Activated CD4-positive, alpha-beta T cell treated with anti-CD3 and anti-CD28 coated beads, Interleukin-2, amount 10 ng/mL, durations not matched to agents 7 days and 5 days (primary cell): ENCODE data around the gene LDLRAD3. TPM values are rescaled to one million over a fixed set of nuclear protein-coding genes. Genes with fewer than 3 reads are reported as not detected.
"Not testable (repeated sequence)": the region's sequence is repeated elsewhere in the genome, so short reads cannot be mapped to it uniquely, and the experiment has no call there.

ENCODE experiments used
- CTCF ChIA-PET: fragments of 350-600 bp; sonication (Branson Sonifier 250); formaldehyde crosslinking; loops from one replicate; lab custom pipeline; 2021; ENCODE audit warnings: antibody characterized with exemption; lab: Charles Lee
- POLR2A ChIA-PET: fragments of 350-600 bp; sonication (Branson Sonifier 250); formaldehyde crosslinking; loops from one replicate; lab custom pipeline; 2021; ENCODE audit warnings: antibody characterized with exemption; lab: Charles Lee
- DNase-seq: peaks from one replicate; pipeline ENCODE4 v3.0.0-alpha.2; 2020
- H3K27ac Mint-ChIP-seq: one replicate; pipeline ENCODE4 v1.8.0; 2021; ENCODE audit warnings: mild to moderate bottlenecking, moderate library complexity, mixed read lengths
- H3K27me3 Mint-ChIP-seq: one replicate; pipeline ENCODE4 v1.8.0; 2021; ENCODE audit warnings: mixed read lengths
- H3K36me3 Mint-ChIP-seq: one replicate; pipeline ENCODE4 v1.8.0; 2021; ENCODE audit warnings: low read depth, mixed read lengths
- H3K4me1 Mint-ChIP-seq: one replicate; pipeline ENCODE4 v1.8.0; 2021; ENCODE audit warnings: mixed read lengths
- H3K4me3 Mint-ChIP-seq: one replicate; pipeline ENCODE4 v1.8.0; 2021; ENCODE audit warnings: mild to moderate bottlenecking, moderate library complexity, mixed read lengths
- H3K9me3 Mint-ChIP-seq: one replicate; pipeline ENCODE4 v1.8.0; 2021; ENCODE audit warnings: mixed read lengths
- total RNA-seq, 2 experiments: library from RNA; stranded (reverse); gene quantifications; one replicate each; pipeline ENCODE4 v1.2.3, GENCODE V29; 2021

The LDLRAD3 gene
- total RNA-seq, 2 experiments from 2014 or later: 0.07 TPM; not detected in 1

GRCh38 chr11:36011574-36011973 lies 67.7 kb downstream of the LDLRAD3 start:
- ChIA-PET POLR2A (no interaction called here), CTCF (no interaction called here)
- no peak overlapping the region for H3K4me3 Mint-ChIP-seq
- H3K36me3 Mint-ChIP-seq: no peaks in the 10 kb centered on the region
- H3K27ac Mint-ChIP-seq: no peak overlapping the region
- no peak for DNase-seq
- peaks cover 11% of the 10 kb centered on the region for H3K27me3 Mint-ChIP-seq
- no peaks in the 10 kb centered on the region for H3K4me1 Mint-ChIP-seq
- H3K9me3 Mint-ChIP-seq: no peaks in the 10 kb centered on the region

GRCh38 chr11:36012455-36012854 lies 68.6 kb downstream of the LDLRAD3 start:
- no peak for DNase-seq
- Mint-ChIP-seq H3K27ac (no peak overlapping the region), H3K27me3 (peaks cover 11% of the 10 kb centered on the region), H3K4me1 (no peaks in the 10 kb centered on the region), H3K9me3 (no peaks in the 10 kb centered on the region), H3K4me3 (no peak overlapping the region), H3K36me3 (no peaks in the 10 kb centered on the region)
- POLR2A ChIA-PET: no interaction called here
- CTCF ChIA-PET: no interaction called here

- Mint-ChIP-seq H3K4me1 (no peaks in the 10 kb centered on the region), H3K36me3 (no peaks in the 10 kb centered on the region), H3K27ac (no peak overlapping the region), H3K27me3 (peaks cover 11% of the 10 kb centered on the region), H3K4me3 (no peak overlapping the region), H3K9me3 (no peaks in the 10 kb centered on the region)
- CTCF ChIA-PET: no interaction called here
- DNase-seq: no peak
- POLR2A ChIA-PET: no interaction called here
Measured at GRCh38 chr11:36012979-36013378, 69.1 kb downstream of the LDLRAD3 start.

GRCh38 chr11:36013446-36013845 lies 69.6 kb downstream of the LDLRAD3 start:
- DNase-seq, H3K4me3 Mint-ChIP-seq, H3K4me1 Mint-ChIP-seq, POLR2A ChIA-PET, CTCF ChIA-PET, H3K36me3 Mint-ChIP-seq, H3K9me3 Mint-ChIP-seq, H3K27ac Mint-ChIP-seq: not testable (repeated sequence)
- peaks cover 11% of the 10 kb centered on the region for H3K27me3 Mint-ChIP-seq

GRCh38 chr11:36013950-36014897 lies 70.4 kb downstream of the LDLRAD3 start:
- Mint-ChIP-seq H3K27ac (no peak overlapping the region), H3K27me3 (peaks cover 6% of the 10 kb centered on the region), H3K36me3 (no peaks in the 10 kb centered on the region), H3K9me3 (no peaks in the 10 kb centered on the region), H3K4me1 (no peaks in the 10 kb centered on the region), H3K4me3 (no peak overlapping the region)
- POLR2A ChIA-PET: no interaction called here
- CTCF ChIA-PET: no interaction called here
- DNase-seq: no peak

GRCh38 chr11:36014898-36015665 lies 71.2 kb downstream of the LDLRAD3 start:
- POLR2A ChIA-PET: no interaction called here
- no peak overlapping the region for H3K4me3 Mint-ChIP-seq
- H3K36me3 Mint-ChIP-seq: no peaks in the 10 kb centered on the region
- DNase-seq: no peak
- H3K9me3 Mint-ChIP-seq: no peaks in the 10 kb centered on the region
- H3K27ac Mint-ChIP-seq: no peak overlapping the region
- CTCF ChIA-PET: no interaction called here
- peaks cover 6% of the 10 kb centered on the region for H3K27me3 Mint-ChIP-seq
- no peaks in the 10 kb centered on the region for H3K4me1 Mint-ChIP-seq

DNA sequence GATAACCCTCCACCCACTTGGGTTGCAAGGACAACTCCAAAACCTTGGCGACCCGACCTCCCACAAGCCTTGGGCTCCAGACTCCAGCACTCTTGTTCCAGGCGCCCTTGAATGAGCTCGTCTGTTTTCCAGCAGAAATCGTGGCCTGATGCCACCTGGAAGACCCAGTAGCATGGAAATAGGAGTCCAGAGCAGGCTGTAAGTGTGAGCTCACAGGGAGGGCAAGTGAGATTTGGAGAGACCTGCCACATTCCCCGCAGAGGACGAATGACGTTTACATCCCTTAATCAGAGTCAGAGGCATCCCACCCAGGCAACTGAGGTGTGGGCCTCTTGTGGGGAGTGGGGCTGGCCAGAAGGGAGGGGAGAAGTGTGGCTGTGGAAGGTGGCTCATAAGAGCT lies 71.9 kb downstream of the LDLRAD3 start:
- ChIA-PET POLR2A (no interaction called here), CTCF (no interaction called here)
- Mint-ChIP-seq H3K9me3 (no peaks in the 10 kb centered on the region), H3K4me1 (no peaks in the 10 kb centered on the region), H3K27me3 (peaks cover 6% of the 10 kb centered on the region), H3K36me3 (no peaks in the 10 kb centered on the region), H3K27ac (no peak overlapping the region), H3K4me3 (no peak overlapping the region)
- DNase-seq: no peak

GRCh38 chr11:36016263-36016662 lies 72.4 kb downstream of the LDLRAD3 start:
- Mint-ChIP-seq H3K9me3 (no peaks in the 10 kb centered on the region), H3K27me3 (peaks cover 6% of the 10 kb centered on the region), H3K4me1 (no peaks in the 10 kb centered on the region), H3K4me3 (no peak overlapping the region), H3K27ac (no peak overlapping the region), H3K36me3 (no peaks in the 10 kb centered on the region)
- DNase-seq: no peak
- ChIA-PET POLR2A (no interaction called here), CTCF (no interaction called here)

DNA sequence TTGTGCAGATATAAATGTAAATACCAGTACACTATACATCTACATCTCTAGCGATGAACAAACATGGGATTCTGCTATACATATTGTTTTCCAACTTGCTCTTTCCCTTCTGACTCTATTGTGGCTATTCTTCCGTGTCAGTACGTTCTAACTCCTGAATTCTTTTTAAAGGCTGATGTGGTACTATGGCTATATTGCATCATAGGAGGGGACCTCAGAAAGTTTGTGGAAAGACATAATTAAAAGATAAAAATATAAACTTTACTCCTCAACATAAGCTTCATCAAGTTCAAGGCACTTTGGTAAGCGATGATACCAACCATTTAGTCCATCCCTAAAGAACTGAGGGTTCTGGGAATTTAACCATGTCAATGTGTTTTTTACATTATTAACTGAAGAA lies 72.8 kb downstream of the LDLRAD3 start:
- no peak overlapping the region for H3K4me3 Mint-ChIP-seq
- no peaks in the 10 kb centered on the region for H3K36me3 Mint-ChIP-seq
- H3K4me1 Mint-ChIP-seq: no peaks in the 10 kb centered on the region
- H3K9me3 Mint-ChIP-seq: no peaks in the 10 kb centered on the region
- ChIA-PET CTCF (no interaction called here), POLR2A (no interaction called here)
- peaks cover 6% of the 10 kb centered on the region for H3K27me3 Mint-ChIP-seq
- no peak for DNase-seq
- no peak overlapping the region for H3K27ac Mint-ChIP-seq

DNA sequence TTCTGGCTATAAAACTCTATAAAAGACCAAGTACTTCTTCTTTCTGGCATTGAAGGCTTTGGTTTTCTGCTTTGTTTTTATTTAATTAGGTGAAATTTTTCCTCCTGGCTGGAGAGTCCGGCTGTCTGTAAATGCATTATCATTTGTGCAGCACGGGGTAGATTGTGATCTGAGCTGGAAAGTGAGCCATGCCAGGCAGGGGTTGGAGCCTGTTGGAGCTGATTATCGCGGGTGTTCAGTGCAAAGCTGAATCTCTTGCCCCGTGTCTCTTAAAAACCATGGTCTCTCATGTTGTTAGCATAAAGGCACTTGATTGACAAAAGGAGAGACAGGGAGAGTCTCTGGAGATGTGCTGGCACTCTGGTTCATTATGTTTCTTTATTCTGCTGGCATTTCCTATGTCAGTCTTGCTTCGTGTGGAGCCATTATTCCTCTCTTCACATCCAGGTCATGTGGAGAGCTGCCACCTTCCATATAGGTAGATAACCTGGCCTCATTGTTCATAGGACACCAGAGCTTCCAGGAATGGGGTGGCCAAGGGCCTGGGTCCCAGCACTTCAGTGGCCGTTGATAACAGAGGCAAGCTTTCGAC lies 75.2 kb downstream of the LDLRAD3 start:
- Mint-ChIP-seq H3K9me3 (no peaks in the 10 kb centered on the region), H3K27me3 (peaks cover under 1% of the 10 kb centered on the region), H3K36me3 (no peaks in the 10 kb centered on the region), H3K4me1 (no peaks in the 10 kb centered on the region), H3K4me3 (no peak overlapping the region), H3K27ac (no peak overlapping the region)
- DNase-seq: no peak
- ChIA-PET POLR2A (no interaction called here), CTCF (interaction anchor here (1.0 kb wide), 1 partner anchor 21 kb away, joined by 5 read pairs; no protein-coding TSS in a partner anchor)

DNA sequence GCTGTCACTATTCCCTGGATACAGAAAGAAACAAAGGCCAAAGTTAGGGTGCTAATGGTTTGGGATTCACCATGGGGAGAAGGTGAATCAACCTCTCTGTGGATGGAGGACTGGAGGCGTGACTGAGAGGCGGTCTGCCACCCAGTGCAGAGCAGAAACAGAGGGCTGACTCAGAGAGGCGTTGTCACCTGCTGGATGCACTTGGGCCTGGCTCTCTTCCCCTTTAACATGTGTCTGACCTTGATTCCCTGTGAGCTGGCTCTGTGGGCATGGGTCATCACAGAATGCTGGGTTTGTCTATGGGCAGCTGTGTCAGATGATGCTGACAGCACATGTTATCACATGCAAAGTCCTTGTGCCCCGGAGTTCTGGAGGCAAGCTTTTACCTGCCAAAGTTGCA lies 75.9 kb downstream of the LDLRAD3 start:
- DNase-seq: no peak
- ChIA-PET CTCF (interaction anchor here (1.0 kb wide), 1 partner anchor 20 kb away, joined by 5 read pairs; no protein-coding TSS in a partner anchor), POLR2A (no interaction called here)
- no peaks in the 10 kb centered on the region for H3K27me3 Mint-ChIP-seq
- H3K4me1 Mint-ChIP-seq: no peaks in the 10 kb centered on the region
- no peak overlapping the region for H3K27ac Mint-ChIP-seq
- H3K36me3 Mint-ChIP-seq: no peaks in the 10 kb centered on the region
- H3K9me3 Mint-ChIP-seq: no peaks in the 10 kb centered on the region
- no peak overlapping the region for H3K4me3 Mint-ChIP-seq

DNA sequence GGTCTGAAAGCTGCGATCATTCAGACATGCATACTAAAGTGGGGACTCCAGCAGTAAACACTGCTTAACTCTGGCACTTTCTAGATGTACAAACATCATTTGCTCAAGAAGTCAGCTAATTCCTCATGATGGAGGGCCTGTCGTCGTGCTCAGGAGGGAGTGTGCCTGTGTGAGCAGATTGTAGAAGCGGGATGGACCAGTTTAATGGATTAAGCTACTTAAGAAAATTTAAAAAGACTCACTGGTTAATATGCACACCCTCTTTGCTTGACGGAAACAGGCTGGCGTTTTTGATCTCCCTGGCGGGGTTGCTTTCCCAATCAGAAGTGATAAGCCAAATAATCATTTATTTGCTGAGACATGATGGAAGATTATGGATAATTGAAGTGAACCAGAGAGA lies 79.0 kb downstream of the LDLRAD3 start:
- no peak for DNase-seq
- H3K4me1 Mint-ChIP-seq: no peaks in the 10 kb centered on the region
- ChIA-PET CTCF (no interaction called here), POLR2A (no interaction called here)
- H3K27ac Mint-ChIP-seq: no peak overlapping the region
- no peaks in the 10 kb centered on the region for H3K36me3 Mint-ChIP-seq
- no peaks in the 10 kb centered on the region for H3K9me3 Mint-ChIP-seq
- no peaks in the 10 kb centered on the region for H3K27me3 Mint-ChIP-seq
- no peak overlapping the region for H3K4me3 Mint-ChIP-seq

DNA sequence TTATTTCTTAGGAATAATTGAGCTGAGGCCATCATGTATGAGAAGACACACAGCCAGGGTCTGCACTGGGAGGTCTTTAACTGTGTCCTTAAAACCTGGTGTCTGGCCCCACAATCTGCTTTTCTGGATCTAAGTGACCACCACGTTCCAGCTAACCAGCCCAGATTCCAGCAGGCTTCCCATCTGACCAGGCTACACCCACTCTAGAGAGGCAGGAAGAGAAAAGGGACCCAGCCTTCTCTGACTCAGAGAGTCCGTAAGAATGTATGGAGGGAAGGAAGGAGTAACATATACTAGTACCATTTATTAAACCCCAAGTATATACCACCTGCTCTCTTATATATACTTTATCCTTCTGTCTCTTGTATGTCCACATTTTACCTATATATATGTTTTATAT lies 80.1 kb downstream of the LDLRAD3 start:
- no peak for DNase-seq
- CTCF ChIA-PET: interaction anchor here (1.1 kb wide), 1 partner anchor 73 kb away, joined by 3 read pairs; no protein-coding TSS in a partner anchor
- no peaks in the 10 kb centered on the region for H3K27me3 Mint-ChIP-seq
- no peaks in the 10 kb centered on the region for H3K9me3 Mint-ChIP-seq
- POLR2A ChIA-PET: no interaction called here
- H3K36me3 Mint-ChIP-seq: no peaks in the 10 kb centered on the region
- H3K27ac Mint-ChIP-seq: no peak overlapping the region
- no peak overlapping the region for H3K4me3 Mint-ChIP-seq
- H3K4me1 Mint-ChIP-seq: no peaks in the 10 kb centered on the region
